Stimulated activated CD8-positive, alpha-beta memory T cell treated with anti-CD3 and anti-CD28 coated beads, Interleukin-7, amount 100 ng/mL, for 4 hours (primary cell): Measurements from ENCODE around the gene WDR55.
"Not testable (repeated sequence)": the region's sequence is repeated elsewhere in the genome, so short reads cannot be mapped to it uniquely, and the experiment has no call there.

Experiments used
- DNase-seq, 2 donors: peaks; one replicate each; pipeline ENCODE4 v3.0.0-alpha.2; 2020; ENCODE audit warnings: low read depth in 2 of 2

The WDR55 gene

DNA sequence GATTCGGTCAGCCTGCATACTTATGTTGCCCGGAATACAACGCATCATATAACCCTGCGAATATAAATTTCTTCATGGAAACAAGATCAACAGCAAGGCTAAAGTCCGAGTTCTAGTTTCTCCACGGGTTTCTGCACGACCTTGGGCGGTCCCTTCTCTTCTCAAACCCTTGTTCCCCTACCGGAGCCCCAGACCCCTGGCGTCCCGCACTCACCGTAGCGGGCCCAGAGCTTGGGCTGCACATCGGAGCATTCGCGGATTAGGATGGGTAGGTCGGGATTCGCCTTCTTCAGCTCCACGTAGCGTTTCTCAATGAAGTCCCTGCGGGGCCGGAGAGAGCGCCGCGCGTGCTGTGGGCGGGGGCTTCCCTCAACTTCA lies 17.7 kb upstream of the WDR55 start:
- DNase-seq: no peak

- DNase-seq: no peak
These were observed 5.8 kb upstream of the WDR55 start for GRCh38 chr5:140658870-140659269.

- DNase-seq: not testable (repeated sequence)
These were observed 4.3 kb upstream of the WDR55 start for GRCh38 chr5:140660371-140660770.

- no peak for DNase-seq
These were observed 710 bp upstream of the WDR55 start for GRCh38 chr5:140664030-140664358.

DNA sequence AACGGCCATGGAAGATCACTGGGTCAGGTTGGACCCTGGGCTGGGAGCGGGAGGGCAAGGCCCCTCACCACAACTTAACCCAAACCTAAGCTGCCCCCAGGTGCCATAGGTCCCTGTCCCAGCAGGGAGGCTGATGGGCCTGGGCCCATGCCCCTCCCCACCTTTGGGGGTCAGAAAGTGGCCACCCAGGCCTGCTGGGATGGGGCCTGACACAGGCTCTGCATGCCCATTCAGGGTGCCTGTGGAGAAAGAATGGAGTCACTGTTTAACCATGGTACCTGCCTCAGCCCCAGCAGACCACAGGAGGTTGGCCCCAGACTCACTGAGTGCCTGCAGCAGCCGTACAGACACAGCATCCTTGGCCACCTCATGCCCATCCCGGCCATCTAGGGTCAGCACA lies 6.3 kb downstream of the WDR55 start:
- DNase-seq: not testable (repeated sequence)

DNA sequence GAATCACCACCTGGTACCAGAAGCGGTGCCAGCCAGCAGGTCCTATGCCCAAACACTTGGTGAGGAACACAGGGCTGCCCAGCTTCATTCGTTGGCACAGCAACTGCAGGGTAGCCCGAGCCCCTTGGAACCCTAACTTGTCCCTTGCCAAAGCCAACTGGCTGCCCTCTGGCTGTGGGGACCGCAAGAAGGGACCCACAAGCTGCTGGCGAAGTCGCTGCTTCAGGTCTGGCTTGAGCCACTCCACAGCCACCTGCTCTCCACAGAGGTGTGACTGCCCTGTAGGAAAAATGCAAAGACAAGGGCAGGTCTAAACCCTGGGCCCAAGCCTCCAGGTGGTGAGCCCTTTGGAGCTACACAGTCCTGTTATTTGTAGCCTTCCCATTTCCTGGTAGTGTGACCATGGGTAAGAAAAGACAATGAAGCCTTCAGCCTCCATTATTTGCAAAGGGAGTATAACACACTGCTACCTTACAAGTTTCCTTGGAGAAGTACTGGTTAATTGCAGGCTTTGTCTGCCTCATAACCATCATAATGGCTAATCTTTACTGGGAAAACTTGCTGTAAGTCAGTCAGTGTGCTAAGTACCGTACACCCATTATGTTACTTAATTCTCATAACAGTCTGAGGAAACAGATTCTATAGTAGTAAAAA lies 6.9 kb downstream of the WDR55 start:
- DNase-seq: no peak

DNA sequence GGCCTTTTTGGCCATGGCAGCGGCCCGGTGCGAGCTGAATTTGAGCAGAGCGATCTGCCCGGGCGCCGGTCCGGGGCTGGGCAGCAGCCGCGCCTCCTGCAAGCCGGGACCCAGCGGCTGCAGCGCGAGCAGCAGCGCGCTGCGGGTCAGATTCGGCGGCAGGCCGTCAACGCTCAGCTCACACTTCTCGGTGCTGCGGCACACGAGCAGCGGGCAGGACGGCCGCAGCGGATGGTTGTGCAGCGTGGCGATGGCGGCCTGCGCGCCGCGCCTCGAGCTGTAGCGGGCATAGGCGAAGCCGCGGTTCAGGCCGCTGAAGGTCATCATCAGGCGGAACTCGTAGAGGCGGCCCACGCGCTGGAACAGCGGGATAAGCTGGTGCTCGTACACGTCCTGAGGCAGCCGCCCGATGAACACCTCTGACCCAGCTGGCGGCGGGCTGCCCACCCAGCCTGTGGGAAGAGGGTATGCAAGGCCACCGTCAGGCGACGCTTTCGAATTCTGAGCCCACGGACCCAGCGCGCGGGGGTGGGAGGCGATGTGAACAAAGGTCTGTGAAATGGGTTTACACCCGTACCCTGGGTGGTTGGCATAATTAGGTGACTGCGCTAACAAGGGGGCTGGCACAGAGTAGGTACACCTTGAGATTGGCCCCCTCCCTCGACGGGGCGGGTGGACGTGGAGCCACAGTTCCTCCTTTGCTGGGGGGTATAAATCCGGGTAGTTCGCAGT lies 7.9 kb downstream of the WDR55 start:
- DNase-seq: no peak

DNA sequence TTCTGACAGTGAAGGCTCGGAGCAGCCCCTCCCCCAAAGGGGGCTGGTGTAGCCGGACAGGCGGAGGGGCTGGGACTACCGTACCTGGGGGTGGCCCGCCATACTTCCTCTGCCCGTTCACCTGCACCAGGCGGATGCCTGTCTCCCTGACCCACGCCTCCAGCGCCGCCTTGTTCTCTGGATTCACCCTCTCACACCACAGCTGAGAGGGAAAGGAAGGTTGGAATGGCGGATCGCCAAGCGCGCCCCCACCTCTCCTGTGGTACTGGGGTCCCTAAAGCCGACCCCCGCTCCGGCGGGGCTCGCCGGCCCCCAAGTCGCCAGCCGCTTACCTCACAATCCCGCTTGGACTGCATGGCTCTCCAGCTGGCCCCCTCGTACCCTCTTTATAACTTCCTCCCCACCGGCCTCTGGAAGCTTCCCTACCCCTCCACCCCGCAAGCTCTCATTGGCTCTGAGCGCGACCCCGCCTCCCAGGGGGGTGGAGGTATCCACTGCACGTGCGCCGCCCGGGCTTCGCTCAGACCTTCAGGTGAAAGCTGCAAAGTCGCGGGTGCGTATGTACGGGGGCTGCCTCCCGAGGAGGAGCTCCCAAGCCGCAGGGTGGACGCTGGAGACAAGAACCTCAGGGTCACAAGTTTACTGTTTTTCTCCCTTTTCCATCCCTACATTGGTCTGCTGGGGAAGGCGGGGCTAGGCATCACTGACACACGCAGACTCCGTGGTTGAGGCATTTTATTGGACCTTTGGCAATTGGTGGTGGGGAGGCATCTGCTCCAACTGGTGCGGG lies 8.7 kb downstream of the WDR55 start, which contains the start of gene DND1:
Gene DND1 (minus strand): TSS at position 390 of the 790 bp plus-strand sequence. CDS start 34 bp downstream, at position 356.
- no peak for DNase-seq

- no peak for DNase-seq
These were observed 9.5 kb downstream of the WDR55 start for GRCh38 chr5:140674211-140674610.

- DNase-seq: no peak
These were observed 9.9 kb downstream of the WDR55 start for GRCh38 chr5:140674629-140675028.

GRCh38 chr5:140677947-140678346 lies 13.2 kb downstream of the WDR55 start:
- no peak for DNase-seq

- no peak for DNase-seq
These were observed 14.3 kb downstream of the WDR55 start for GRCh38 chr5:140678993-140679392.

GRCh38 chr5:140690376-140690932 lies 25.8 kb downstream of the WDR55 start:
- no peak for DNase-seq

DNA sequence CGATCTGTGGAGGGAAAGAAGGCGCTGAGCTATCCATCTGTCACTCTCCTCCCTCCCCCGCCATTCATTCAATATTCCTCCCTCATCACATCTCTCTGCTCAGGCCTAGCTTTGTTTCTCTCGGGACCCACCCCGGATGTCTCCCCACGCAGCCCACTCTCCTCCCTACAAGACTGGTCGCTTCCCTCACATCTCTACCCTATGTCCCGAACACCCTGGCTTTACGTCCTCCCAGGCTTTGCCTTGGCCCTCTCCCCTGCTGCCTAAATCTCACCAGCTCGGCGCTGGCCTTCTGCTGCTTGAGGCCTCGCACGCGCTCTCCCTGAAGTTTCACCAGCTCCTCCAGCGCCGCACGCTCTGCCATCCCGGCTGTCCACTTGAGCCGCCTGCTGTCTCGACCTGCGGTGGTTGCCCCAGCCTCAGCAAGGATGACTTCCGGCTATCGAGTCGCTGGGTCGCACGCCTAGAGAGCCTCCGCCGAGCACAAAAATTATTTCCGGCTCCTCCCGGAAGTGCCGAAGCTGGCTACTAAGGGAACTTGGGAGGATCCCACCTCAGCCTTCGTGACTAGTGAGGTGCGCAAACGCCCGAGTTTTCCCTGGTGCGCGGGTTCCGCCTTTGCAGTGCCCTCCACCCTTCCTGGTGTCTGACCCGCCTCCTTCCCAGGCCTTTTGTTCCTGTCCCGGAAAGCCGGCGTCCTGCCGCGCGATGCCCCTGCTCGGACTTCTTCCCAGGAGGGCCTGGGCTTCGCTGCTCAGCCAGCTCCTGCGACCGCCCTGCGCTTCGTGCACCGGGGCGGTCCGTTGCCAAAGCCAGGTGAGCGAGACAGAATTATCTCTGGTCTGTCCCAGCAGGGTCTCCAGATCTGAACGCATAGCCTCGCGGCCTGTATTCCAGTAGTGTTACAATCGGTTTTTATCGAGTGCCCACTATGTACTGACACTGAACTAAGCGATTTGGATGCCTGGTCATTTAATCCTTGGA lies 26.5 kb downstream of the WDR55 start, which contains the start of the genes HARS1 and HARS2:
Gene HARS1 (minus strand): TSS at position 430 of the 984 bp plus-strand sequence. CDS start 66 bp downstream, at position 364.
Gene HARS2 (plus strand): TSS at position 515 of the 984 bp plus-strand sequence. CDS start 194 bp downstream, at position 709.
- DNase-seq: peak; percentile 71 to 77

DNA sequence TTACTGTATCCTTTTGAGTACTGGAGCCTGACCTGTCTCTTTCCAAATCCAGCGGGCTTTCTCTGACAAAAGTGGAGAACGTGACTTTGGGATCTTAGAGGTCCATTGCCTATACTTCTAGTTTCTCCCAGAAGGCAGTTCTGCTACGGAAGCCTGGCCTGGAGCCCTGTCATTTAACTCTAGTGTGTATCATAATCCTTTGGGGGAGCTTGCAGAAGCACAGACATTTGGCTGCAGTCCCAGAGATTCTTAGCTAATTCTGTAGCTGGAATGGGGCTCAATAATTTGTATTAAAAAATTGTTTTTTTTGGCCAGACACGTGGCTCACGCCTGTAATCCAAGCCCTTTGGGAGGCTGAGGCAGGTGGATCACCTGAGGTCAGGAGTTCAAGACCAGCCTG lies 29.6 kb downstream of the WDR55 start:
- DNase-seq: no peak

- no peak for DNase-seq
These were observed 32.3 kb downstream of the WDR55 start for GRCh38 chr5:140696891-140697492.

DNA sequence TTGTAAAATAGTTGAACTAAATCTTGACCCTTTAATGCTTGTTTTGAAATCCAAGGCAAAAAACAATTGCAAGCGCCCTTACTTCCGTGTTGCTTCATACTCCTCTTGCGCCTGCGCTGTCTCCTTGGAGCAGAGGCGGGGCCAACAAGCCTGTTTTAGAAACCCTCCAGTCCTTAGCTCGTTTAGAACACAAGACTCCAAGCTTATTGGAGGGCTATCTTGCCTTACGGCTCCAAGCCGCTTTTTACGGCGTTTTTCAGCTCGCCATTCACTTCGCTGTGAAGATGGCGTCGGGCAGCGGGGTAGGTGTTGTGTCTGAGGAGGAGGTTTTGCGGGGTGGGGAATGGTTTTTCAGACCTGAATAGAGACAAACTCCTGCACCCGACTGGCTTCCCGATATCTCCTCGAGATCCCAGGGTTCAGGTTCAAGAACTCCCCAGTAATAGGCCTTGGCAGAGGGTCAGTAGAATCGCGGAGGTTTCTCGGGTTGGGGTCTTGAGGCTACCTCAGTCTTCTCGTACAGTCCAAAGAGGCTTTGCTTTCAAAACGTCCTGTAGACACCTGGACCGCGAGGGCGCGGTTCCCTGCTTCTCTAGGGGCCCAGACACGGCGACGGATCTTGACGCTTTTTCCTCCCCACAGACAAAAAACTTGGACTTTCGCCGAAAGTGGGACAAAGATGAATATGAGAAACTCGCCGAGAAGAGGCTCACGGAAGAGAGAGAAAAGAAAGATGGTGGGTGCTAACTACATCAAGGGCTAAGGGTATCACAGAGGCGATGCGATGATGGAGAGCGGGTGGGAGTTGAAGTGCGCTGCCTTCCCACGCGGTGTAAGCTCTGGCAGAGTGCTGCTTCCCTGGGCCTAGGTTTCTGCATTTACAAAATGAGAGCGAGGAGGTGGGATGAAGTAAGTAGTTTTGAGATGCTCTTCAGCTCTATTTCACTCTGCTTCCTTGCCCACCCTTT lies 35.8 kb downstream of the WDR55 start, which contains the start of gene ZMAT2:
Gene ZMAT2 (plus strand): TSS at position 271 of the 968 bp plus-strand sequence. CDS start 14 bp downstream, at position 285.
- DNase-seq: peak; percentile 90 to 93

DNA sequence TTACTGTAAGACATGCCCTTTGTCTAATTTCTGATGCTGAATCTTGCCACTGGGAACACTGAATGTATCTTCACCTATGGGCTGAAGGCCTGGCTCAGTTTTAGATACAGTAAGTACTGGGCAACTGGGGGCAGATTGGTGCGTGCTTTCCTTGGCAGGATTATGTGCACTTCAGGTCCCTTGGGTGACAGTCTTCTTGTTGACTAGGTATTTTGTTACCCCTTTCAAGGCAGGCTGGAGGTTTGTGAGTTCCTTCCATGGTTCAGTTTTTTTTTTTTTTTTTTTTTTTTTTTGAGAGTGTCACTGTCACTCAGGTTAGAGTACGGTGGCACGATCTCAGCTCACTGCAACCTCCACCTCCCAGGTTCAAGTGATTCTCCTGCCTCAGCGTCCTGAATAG lies 43.1 kb downstream of the WDR55 start:
- DNase-seq: no peak

- not testable (repeated sequence) for DNase-seq
These were observed 44.1 kb downstream of the WDR55 start for GRCh38 chr5:140708787-140709186.
